ENCODE measurements around the gene FAM83F.

FAM83F gene

DNA sequence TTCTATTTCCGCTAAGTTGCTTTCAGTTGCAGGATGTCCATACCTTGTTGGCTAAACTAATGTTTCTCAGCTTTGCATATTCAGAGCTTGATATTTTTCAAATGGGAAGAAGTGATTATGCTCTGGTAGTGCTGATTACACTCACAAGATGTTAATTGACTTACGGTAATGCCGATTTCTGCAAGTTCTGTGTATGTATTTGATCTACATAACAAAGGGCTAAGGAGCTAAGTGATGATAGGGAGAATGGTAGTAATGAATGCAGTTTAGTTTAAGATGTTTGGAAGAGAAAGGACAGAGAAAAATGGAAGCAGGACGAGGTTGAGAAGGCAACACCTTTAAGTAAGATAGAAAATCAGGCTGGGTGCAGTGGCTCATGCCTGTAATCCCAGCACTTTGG, 61.4 kb downstream of the FAM83F start:
- in situ Hi-C loops (cut with MboI; ENCODE audit: low sequenced_read_pairs) = no loop called here

DNA sequence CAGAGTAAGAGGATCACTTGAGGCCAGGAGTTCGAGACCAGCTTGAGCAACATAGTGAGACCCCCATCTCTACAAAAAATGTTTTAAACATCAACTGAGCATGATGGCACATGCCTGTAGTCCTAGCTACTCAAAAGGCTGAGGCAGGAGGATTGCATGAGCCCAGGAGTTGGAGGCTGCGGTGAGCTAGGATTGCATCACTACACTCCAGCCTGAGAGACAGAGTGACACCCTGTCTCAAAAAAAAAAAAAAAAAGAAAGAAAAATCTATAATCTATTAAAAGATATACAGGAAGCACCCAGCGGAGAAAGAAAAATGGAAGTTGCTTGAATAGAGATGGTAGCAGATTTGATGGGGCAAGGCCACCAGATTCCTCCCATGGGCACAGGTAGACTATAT, 61.8 kb downstream of the FAM83F start:
- in situ Hi-C loops (cut with MboI; ENCODE audit: low sequenced_read_pairs) = no loop called here

DNA sequence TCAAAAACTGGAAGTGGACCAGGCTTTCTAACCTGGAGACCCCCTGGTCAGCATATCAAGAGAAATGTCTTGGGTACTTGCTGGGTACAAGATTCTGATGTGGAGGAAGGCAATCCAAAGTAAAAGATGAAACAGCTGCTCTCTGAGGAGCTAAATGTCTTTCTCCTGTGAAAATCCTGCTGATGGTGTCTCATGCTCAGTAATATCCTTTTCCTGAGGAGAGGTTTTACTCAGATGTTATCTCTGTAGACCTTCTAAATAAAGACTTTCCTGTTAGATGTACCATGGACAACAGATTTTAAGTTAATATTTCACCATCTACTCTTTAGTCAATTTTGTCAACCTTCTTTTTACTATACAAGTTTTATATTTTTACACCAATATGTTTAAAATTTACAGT, 62.9 kb downstream of the FAM83F start:
- in situ Hi-C loops (cut with MboI; ENCODE audit: low sequenced_read_pairs) = no loop called here

DNA sequence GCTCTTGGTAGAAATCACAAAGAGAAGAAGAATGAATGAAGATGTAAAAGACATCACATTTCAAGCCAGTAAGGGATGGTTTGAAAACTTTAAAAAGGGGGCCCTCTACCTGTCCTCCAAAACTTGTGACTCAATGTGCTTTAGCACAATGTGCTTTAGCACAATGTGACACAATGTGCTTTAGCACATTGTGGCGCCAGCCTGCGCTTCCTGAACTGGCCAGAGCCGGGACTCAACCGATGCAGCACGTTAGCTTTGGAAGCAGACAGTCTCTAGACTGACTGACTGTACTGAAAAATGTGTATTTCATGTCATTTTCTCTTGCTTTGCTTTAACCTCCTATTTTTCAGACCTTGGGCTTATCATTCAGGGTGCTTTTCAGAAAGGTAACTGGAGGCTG, 63.5 kb downstream of the FAM83F start:
- in situ Hi-C loops (cut with MboI; ENCODE audit: low sequenced_read_pairs) = no loop called here

DNA sequence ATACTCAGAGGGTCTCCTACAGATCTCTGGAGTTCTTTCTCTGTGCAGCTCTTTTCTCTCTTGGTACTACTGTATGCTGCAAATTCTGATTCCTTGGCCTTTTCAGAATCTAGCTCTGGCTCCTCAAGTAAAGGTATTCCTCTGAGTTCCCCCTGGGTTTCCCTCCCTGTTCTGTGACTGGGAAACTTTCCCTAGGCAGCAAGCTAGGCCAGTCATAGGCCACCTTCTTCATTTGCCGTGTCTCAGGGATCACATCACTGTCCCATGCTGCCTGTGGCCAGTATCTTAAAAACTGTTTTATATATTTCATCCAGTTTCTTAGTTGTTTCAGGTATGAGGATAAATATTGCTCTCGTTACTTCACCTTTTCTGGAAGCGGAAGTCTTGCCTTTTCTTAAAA, 71.2 kb downstream of the FAM83F start:
- in situ Hi-C loops (cut with MboI; ENCODE audit: low sequenced_read_pairs) = no loop called here

DNA sequence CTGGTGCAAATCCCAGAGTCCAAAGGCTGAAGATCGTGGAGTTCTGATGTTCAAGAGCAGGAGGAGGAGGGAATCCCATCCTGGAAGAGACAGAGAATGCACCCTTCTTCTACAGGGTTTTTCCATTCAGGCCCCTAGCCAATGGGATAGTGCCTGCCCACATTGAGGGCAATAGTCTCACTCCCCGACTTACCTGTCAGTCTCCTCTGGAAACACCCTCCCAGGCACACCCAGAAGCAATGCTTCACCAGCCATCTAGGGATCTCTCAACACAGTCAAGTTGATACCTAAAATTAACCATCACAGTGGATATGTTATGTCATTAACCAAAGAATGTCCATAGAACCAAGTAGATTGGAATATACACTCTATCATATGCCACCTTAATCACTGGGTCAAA, 72.9 kb downstream of the FAM83F start:
- in situ Hi-C loops (cut with MboI; ENCODE audit: low sequenced_read_pairs) = no loop called here

DNA sequence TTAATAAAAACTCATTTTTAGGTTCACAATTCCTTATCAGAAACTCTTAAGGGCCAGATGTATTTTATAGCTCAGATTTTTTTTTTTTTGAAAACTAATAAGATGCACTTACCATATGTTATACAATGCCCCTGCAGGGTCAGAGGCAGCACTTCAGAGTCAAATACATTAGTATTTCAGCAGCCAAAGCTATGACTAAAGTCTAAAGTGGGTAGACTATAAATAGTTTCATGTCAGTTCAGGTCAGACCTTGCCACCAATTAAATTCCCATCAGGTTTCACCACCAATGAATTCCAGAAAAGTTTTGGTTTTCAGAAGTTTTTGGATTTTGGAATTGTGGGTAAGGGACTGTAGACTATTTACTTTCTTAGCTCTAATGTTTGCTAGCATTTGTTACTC, 75.9 kb downstream of the FAM83F start:
- in situ Hi-C loops (cut with MboI; ENCODE audit: low sequenced_read_pairs) = no loop called here

DNA sequence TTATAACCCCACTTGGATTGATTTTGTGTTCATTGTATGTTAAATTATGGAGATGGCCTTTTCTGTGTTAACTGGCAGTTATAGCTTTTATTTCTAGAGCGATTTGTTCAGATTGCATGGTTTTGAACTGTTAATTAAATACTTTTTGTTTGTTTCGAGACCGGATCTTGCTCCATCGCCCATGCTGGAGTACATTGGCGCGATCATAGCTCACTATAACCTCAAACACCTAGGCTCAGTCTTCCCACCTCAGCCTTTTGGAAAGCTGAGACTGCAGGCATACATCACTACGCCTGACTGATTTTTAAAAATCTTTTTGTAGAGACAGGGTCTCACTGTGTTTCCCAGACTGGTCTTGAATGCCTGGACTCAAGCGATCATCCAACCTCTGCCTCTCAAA, 77.0 kb downstream of the FAM83F start:
- in situ Hi-C loops (cut with MboI; ENCODE audit: low sequenced_read_pairs) = no loop called here

DNA sequence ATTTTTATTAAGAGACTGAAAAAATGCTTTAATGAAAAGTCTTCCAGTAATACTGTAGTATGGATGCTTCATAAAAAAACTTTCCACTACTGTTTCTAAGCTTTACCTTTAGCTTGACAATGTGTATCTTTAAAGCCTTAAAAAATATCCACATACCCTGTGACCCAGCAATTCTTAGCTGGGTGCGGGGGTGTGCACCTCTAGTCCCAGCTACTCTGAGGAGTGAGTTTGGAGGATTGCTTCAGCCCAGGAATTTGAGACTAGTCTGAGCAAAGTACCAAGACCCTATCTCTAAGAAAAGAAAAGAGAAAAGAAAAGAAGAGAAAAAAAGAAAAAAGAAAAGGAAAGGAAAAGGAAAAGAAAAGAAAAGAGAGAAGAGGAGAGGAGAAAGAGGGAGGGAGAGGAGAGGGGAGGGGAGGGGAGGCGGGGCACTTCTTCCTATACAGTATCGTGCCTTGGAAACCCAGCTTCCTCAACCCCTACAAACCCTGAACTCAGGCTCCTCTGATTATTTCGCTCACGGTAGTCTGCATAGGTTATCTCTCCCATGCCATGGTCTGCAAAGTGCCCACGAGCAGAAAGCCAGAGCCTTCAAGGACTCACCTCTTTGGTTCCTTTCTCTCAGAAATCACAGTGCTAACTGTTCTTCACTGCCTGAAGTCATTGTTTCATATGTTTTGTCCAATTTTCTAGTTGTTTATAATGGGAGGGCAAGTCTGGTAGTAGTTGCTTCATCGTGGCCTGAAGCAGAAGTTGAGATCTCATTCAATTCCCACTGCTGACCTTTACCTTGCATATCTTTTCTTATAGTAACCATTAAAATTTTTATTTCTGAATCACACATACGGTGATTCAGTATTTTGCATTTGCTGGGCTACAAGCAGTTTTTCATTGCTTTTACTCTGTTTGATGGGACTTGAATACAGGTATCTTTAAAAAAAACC, 82.2 kb downstream of the FAM83F start:
- in situ Hi-C loops (cut with MboI; ENCODE audit: low sequenced_read_pairs) = no loop called here

DNA sequence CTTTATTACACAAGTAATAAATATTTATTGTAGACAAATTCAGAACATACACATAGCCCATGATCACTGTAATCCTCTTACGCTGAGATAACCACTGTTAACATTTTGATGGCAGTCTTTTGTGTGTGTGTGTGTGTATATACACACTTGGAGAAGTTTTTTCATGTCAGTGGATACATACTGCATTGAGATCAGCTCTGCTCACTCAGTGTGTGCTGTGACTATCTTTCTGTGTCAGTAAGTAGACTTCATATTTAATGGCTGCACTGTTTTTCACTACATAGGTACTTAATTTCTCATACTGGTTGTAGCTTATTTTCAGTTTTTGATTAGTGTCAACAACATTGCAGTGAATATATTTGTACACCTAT, 82.9 kb downstream of the FAM83F start:
- in situ Hi-C loops (cut with MboI; ENCODE audit: low sequenced_read_pairs) = no loop called here

DNA sequence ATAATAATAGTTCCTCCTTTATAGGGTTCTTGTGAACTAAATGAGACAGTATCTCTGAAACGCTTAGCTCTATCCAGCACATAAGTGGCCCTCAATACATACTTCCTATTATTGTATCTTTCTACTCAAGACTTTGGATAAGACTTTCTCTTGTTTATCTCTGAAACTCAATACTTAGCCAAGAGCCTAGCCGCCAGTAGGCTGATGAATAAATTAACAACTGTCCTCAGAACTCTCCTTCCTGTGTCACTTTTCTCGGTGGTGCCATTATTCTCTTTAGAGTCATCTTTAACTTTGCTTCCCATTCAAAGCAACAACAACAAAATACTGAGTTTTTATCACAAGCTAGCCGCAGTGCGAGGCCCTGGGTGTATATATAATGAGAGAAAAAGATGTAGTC, 86.9 kb downstream of the FAM83F start:
- in situ Hi-C loops (cut with MboI; ENCODE audit: low sequenced_read_pairs) = no loop called here

DNA sequence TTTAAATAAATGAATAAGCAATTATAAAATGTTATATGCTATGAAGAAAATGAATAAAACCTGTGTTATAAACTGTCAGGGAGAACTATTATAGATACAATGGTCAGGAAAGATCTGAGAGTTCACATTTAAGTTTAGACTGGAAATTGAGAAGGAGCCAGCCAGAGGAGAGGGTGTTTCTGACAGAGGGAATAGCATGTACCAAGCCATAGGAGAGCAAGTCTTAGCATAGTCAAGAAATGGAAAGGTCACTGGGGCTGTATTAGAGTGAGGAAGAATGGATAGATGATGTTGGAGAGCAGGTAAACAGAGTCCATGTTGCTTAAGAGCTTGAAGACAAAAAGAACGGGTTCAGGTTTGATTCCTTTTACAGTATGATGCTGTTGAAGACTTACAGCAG, 87.4 kb downstream of the FAM83F start:
- in situ Hi-C loops (cut with MboI; ENCODE audit: low sequenced_read_pairs) = no loop called here

DNA sequence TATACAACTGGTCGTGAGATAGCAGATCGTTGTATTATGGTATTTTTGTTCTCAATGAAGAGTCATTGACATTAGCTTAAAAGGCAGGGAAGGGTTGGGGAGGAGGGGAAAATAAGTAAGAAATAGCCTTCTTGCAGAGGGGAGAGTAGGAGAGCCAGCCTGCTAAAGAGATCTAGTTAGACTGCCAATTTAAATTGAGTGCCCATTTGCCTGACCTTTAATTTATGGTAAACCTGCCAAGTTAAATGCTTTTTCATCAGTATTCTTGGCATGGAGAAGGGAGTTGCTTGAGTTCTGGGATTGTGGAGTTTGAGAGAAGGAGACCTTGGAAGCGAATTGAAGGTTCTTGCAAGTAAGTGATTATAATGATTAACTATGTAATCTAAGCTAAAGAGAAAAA, 89.0 kb downstream of the FAM83F start:
- in situ Hi-C loops (cut with MboI; ENCODE audit: low sequenced_read_pairs) = no loop called here

DNA sequence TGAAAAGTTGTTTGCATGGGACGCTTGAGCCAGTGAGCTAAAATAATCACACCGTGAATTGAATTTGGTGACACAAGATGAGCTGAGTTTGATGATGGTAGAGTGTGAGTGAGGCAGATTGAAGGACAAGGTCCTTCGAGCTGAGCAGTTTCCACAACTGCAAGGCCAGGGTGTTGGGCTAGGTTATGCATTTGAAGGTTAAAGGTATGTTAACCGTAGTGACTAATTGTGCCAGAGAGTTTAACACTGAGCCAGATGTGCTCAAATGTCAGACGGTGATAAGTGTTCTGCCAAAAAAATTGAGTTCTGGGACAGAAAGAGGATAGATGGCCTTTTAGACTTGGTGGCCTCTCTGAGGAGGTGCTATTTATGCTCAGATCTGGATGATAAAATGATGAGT, 89.5 kb downstream of the FAM83F start:
- in situ Hi-C loops (cut with MboI; ENCODE audit: low sequenced_read_pairs) = no loop called here

DNA sequence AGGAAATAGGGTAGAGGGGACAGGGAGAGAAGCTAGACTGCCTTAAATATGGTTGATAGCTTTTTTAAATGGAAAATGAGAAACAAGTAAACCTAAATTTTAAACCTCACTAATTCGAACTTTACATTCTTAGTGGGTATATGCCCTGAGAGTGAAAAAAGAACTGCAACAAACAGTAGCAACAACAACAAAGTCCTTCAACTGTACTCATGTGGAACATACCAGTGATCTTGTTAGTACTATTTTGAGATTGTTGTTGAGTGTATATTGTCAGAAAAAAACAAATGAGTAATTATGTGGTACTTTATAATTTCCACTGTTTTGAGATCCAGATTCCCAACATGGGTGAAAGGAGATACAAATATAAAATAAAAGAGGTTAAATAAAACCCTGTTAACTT, 94.1 kb downstream of the FAM83F start:
- in situ Hi-C loops (cut with MboI; ENCODE audit: low sequenced_read_pairs) = no loop called here

Data from HL-60/S4 treated with retinoic acid at 250 ng/mL for 4 days and 3 days (cell line).